OCI-LY3 (cell line): ENCODE data around the gene COQ2.
"Not testable (repeated sequence)": the region's sequence is repeated elsewhere in the genome, so short reads cannot be mapped to it uniquely, and the experiment has no call there.

ENCODE experiments used
- H2AFZ ChIP-seq: fragments of 200-600, 300-600 bp; shearing (Covaris generic); 2 replicates; pipeline ENCODE4 v1.6.0; 2014; ENCODE audit warnings: antibody characterized with exemption, low read depth, low read length
- H3K27ac ChIP-seq: fragments of 200-600, 300-600 bp; sonication (generic); 2 replicates; pipeline ENCODE4 v1.5.1; 2014; ENCODE audit warnings: mild to moderate bottlenecking, low read length, moderate library complexity, mixed read lengths
- H3K27me3 ChIP-seq: fragments of 200-600, 300-600 bp; sonication (generic); 2 replicates; pipeline ENCODE4 v1.6.1; 2014; ENCODE audit warnings: low read depth, low read length, mixed read lengths
- H3K36me3 ChIP-seq: fragments of 200-600, 300-600 bp; sonication (generic); replicated peaks from 2 replicates; pipeline ENCODE3; 2014; ENCODE audit warnings: low read depth, low read length, mixed read lengths
- H3K4me1 ChIP-seq: fragments of 300-600, 200-600 bp; sonication (generic); 2 replicates; pipeline ENCODE4 v1.6.1; 2014; ENCODE audit warnings: low read length, mixed read lengths
- H3K4me2 ChIP-seq: fragments of 200-600, 300-600 bp; sonication (generic); 2 replicates; pipeline ENCODE4 v1.6.1; 2014; ENCODE audit warnings: low read length, mixed read lengths
- H3K4me3 ChIP-seq: fragments of 300-600, 200-600 bp; sonication (generic); 2 replicates; pipeline ENCODE4 v1.5.1; 2014; ENCODE audit warnings: antibody characterized with exemption, mild to moderate bottlenecking, low read length, moderate library complexity
- H3K79me2 ChIP-seq: fragments of 300-600, 200-600 bp; shearing (Covaris generic); 2 replicates; pipeline ENCODE4 v1.6.1; 2014; ENCODE audit warnings: mild to moderate bottlenecking, low read length, mixed read lengths
- H3K9ac ChIP-seq: fragments of 300-600, 200-600 bp; shearing (Covaris generic); 2 replicates; pipeline ENCODE4 v1.6.0; 2014; ENCODE audit warnings: mild to moderate bottlenecking, low read length, moderate library complexity
- H3K9me3 ChIP-seq: fragments of 200-600, 300-600 bp; shearing (Covaris generic); 2 replicates; pipeline ENCODE4 v1.6.1; 2014; ENCODE audit warnings: low read length, mixed read lengths; ENCODE audit not compliant: insufficient read depth
- H4K20me1 ChIP-seq: fragments of 200-600, 300-600 bp; sonication (generic); 2 replicates; pipeline ENCODE4 v1.6.1; 2016; ENCODE audit warnings: low read length, mixed read lengths; ENCODE audit not compliant: insufficient read depth
- CTCF ChIP-seq: fragments of 200-600, 300-600 bp; sonication (generic); IDR thresholded peaks from 2 replicates; pipeline ENCODE4 v1.5.1; 2014; ENCODE audit warnings: antibody characterized with exemption, low read length, low read depth
- EZH2phosphoT487 ChIP-seq: fragments of 200-600 bp; shearing (Covaris generic); IDR thresholded peaks from 2 replicates; pipeline ENCODE4 v1.6.1; 2018; ENCODE audit warnings: antibody characterized with exemption, mixed run types, low read depth

The COQ2 gene

GRCh38 chr4:83283181-83283580, 1.4 kb downstream of the COQ2 start:
- peaks cover 33% of the 10 kb centered on the region for H3K4me1 ChIP-seq
- H3K9me3 ChIP-seq: no peaks in the 10 kb centered on the region
- no peak overlapping the region for H3K27ac ChIP-seq
- H4K20me1 ChIP-seq: peaks cover 7% of the 10 kb centered on the region; the same call in 1 of the 2 replicates
- H3K79me2 ChIP-seq: peaks cover 11% of the 10 kb centered on the region; the same call in 1 of the 2 replicates
- H2AFZ ChIP-seq: no peak overlapping the region
- TF ChIP-seq EZH2phosphoT487: no peak
- no peak for TF ChIP-seq CTCF
- peak overlapping the region; percentile 73 for H3K4me2 ChIP-seq
- no peak overlapping the region; the same call in 1 of the 2 replicates for H3K9ac ChIP-seq
- peak overlapping the region; percentile 77; the same call in 1 of the 2 replicates for H3K4me3 ChIP-seq
- no peaks in the 10 kb centered on the region for H3K27me3 ChIP-seq
- peaks cover 7% of the 10 kb centered on the region for H3K36me3 ChIP-seq

GRCh38 chr4:83282049-83282535, 2.5 kb downstream of the COQ2 start:
- peak overlapping the region; percentile 35; the same call in 1 of the 2 replicates for H3K4me3 ChIP-seq
- H4K20me1 ChIP-seq: peaks cover 7% of the 10 kb centered on the region; the same call in 1 of the 2 replicates
- H3K4me2 ChIP-seq: peak overlapping the region; percentile 52
- no peaks in the 10 kb centered on the region for H3K27me3 ChIP-seq
- H3K4me1 ChIP-seq: peaks cover 36% of the 10 kb centered on the region
- H3K9ac ChIP-seq: 0 out of 2 replicates have a peak overlapping the region, but pooled peaks have one; percentile 7
- no peak overlapping the region for H2AFZ ChIP-seq
- peaks cover 15% of the 10 kb centered on the region for H3K36me3 ChIP-seq
- no peaks in the 10 kb centered on the region for H3K9me3 ChIP-seq
- H3K27ac ChIP-seq: no peak overlapping the region
- TF ChIP-seq EZH2phosphoT487: no peak
- peak; percentile 79 for TF ChIP-seq CTCF
- H3K79me2 ChIP-seq: peaks cover 11% of the 10 kb centered on the region; the same call in 1 of the 2 replicates

GRCh38 chr4:83281307-83281706, 3.3 kb downstream of the COQ2 start:
- H4K20me1 ChIP-seq: peaks cover 7% of the 10 kb centered on the region; the same call in 1 of the 2 replicates
- no peaks in the 10 kb centered on the region for H3K9me3 ChIP-seq
- no peak overlapping the region for H2AFZ ChIP-seq
- H3K79me2 ChIP-seq: peaks cover 11% of the 10 kb centered on the region; the same call in 1 of the 2 replicates
- H3K4me1 ChIP-seq: peaks cover 44% of the 10 kb centered on the region
- H3K9ac ChIP-seq: 0 out of 2 replicates have a peak overlapping the region, but pooled peaks have one; percentile 7
- H3K27me3 ChIP-seq: no peaks in the 10 kb centered on the region
- no peak overlapping the region for H3K27ac ChIP-seq
- peak overlapping the region; percentile 52 for H3K4me2 ChIP-seq
- TF ChIP-seq EZH2phosphoT487: no peak
- TF ChIP-seq CTCF: no peak
- peak overlapping the region; percentile 35; the same call in 1 of the 2 replicates for H3K4me3 ChIP-seq
- peaks cover 15% of the 10 kb centered on the region for H3K36me3 ChIP-seq

- no peak for TF ChIP-seq CTCF
- TF ChIP-seq EZH2phosphoT487: no peak
- Histone ChIP-seq H3K4me2 (peak overlapping the region; percentile 28), H3K36me3 (peaks cover 31% of the 10 kb centered on the region), H4K20me1 (peaks cover 6% of the 10 kb centered on the region; the same call in 1 of the 2 replicates), H3K4me3 (no peak overlapping the region), H3K27ac (no peak overlapping the region), H3K27me3 (no peaks in the 10 kb centered on the region), H3K79me2 (peaks cover 3% of the 10 kb centered on the region; the same call in 1 of the 2 replicates), H3K4me1 (peaks cover 43% of the 10 kb centered on the region), H3K9ac (no peak overlapping the region), H3K9me3 (no peaks in the 10 kb centered on the region), H2AFZ (no peak overlapping the region)
Measured at GRCh38 chr4:83276299-83277040, 8.1 kb downstream of the COQ2 start.

GRCh38 chr4:83273926-83274325, 10.7 kb downstream of the COQ2 start:
- not testable (repeated sequence) for H3K4me3 ChIP-seq, H4K20me1 ChIP-seq, H3K27ac ChIP-seq, H3K79me2 ChIP-seq, H3K9ac ChIP-seq, H3K4me2 ChIP-seq, H3K9me3 ChIP-seq, H3K27me3 ChIP-seq, H2AFZ ChIP-seq
- peaks cover 45% of the 10 kb centered on the region for H3K36me3 ChIP-seq
- H3K4me1 ChIP-seq: peaks cover 48% of the 10 kb centered on the region
